Measurements from ENCODE around the gene UQCC2.

The UQCC2 gene

GRCh38 chr6:33688006-33688405, 23.5 kb downstream of the UQCC2 start:
- H3K4me1 ChIP-seq (ENCODE audit: control insufficient read depth, insufficient read depth, low read length) = no peaks in the 10 kb centered on the region
- H3K36me3 ChIP-seq (ENCODE audit: control insufficient read depth, insufficient read depth, low read length) = peaks cover 98% of the 10 kb centered on the region
- H3K4me3 ChIP-seq (ENCODE audit: low read depth, low read length) = no peak overlapping the region
- H3K9ac ChIP-seq (ENCODE audit: low read depth, low read length) = no peak overlapping the region
- no peak overlapping the region for H3K27ac ChIP-seq (ENCODE audit: low read depth, low read length)
- no peaks in the 10 kb centered on the region for H3K9me3 ChIP-seq (ENCODE audit: control insufficient read depth, insufficient read depth, low read length)
- no peaks in the 10 kb centered on the region for H3K27me3 ChIP-seq (ENCODE audit: control insufficient read depth, insufficient read depth, low read length)

- Histone ChIP-seq H3K27ac (ENCODE audit: low read depth, low read length) (no peak overlapping the region), H3K36me3 (ENCODE audit: control insufficient read depth, insufficient read depth, low read length) (peaks cover 98% of the 10 kb centered on the region), H3K4me1 (ENCODE audit: control insufficient read depth, insufficient read depth, low read length) (no peaks in the 10 kb centered on the region), H3K9me3 (ENCODE audit: control insufficient read depth, insufficient read depth, low read length) (no peaks in the 10 kb centered on the region), H3K27me3 (ENCODE audit: control insufficient read depth, insufficient read depth, low read length) (no peaks in the 10 kb centered on the region), H3K4me3 (ENCODE audit: low read depth, low read length) (no peak overlapping the region), H3K9ac (ENCODE audit: low read depth, low read length) (no peak overlapping the region)
Measured at GRCh38 chr6:33686981-33687975, 24.2 kb downstream of the UQCC2 start.

DNA sequence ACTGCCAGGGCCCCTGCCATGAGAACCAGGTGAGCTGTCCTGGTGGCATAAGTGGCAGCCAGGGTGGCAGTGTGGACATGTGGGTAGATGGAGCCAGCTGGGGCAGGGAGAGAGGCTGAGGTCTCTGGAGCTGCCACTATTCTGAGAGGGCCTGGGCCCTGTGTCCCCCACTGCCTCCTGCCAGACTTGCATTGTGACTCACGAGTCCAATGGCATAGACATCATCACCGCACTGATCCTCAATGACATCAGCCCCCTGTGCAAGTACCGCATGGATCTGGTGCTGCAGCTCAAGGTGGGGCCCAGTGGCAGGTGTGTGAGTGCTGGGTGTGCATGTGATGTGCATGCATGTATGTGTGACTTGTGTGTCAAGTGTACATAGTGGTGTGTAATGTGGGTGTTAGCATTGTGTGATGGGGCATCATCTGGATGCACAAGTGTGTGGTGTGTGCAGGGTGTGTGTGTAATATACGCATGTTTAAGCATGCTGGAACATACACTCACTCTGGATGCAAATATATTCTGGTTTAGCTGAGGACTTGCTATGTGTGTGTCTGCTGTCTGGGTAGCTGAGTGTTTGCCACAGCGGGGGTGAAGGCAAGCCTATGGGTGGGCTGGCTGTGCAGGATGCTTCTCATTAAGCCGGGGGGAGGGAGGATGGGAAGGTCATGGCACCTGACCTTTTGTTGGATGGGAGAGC, 25.1 kb downstream of the UQCC2 start:
- no peak overlapping the region for H3K4me3 ChIP-seq (ENCODE audit: low read depth, low read length)
- peaks cover 92% of the 10 kb centered on the region for H3K36me3 ChIP-seq (ENCODE audit: control insufficient read depth, insufficient read depth, low read length)
- H3K27ac ChIP-seq (ENCODE audit: low read depth, low read length) = no peak overlapping the region
- H3K4me1 ChIP-seq (ENCODE audit: control insufficient read depth, insufficient read depth, low read length) = no peaks in the 10 kb centered on the region
- H3K9ac ChIP-seq (ENCODE audit: low read depth, low read length) = no peak overlapping the region
- H3K27me3 ChIP-seq (ENCODE audit: control insufficient read depth, insufficient read depth, low read length) = no peaks in the 10 kb centered on the region
- no peaks in the 10 kb centered on the region for H3K9me3 ChIP-seq (ENCODE audit: control insufficient read depth, insufficient read depth, low read length)

DNA sequence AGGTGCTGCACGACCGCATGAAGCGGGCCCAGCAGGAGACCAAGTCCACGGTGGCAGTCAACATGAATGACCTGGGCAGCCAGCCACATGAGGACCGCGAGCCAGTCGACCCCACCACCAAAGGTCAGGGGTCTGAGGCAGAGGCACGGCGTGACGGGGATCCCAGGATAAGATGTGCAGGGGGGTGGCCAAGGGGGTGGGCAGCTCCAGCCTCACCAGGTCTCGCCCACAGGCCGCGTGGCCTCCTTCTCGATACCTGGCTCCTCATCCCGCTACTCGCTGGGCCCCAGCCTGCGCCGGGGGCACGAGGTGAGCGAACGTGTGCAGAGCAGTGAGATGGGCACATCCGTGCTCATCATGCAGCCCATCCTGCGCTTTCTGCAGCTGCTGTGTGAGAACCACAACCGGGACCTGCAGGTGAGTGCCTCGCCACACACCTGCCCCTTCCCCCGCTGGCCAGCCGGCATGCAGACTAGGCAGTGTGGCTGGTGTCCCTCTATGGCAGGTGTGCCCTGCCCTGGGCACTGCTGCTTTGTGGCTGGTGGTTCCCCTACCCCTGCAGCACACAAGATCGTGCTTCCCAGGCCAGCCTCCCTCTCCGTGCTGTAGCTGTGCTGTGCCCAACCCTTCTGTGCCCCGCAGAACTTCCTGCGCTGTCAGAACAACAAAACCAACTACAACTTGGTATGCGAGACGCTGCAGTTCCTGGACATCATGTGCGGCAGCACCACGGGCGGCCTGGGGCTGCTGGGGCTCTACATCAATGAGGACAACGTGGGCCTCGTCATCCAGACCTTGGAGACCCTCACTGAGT, 25.9 kb downstream of the UQCC2 start:
- no peak overlapping the region for H3K4me3 ChIP-seq (ENCODE audit: low read depth, low read length)
- no peaks in the 10 kb centered on the region for H3K27me3 ChIP-seq (ENCODE audit: control insufficient read depth, insufficient read depth, low read length)
- H3K9ac ChIP-seq (ENCODE audit: low read depth, low read length) = no peak overlapping the region
- H3K9me3 ChIP-seq (ENCODE audit: control insufficient read depth, insufficient read depth, low read length) = no peaks in the 10 kb centered on the region
- peaks cover 88% of the 10 kb centered on the region for H3K36me3 ChIP-seq (ENCODE audit: control insufficient read depth, insufficient read depth, low read length)
- H3K4me1 ChIP-seq (ENCODE audit: control insufficient read depth, insufficient read depth, low read length) = no peaks in the 10 kb centered on the region
- no peak overlapping the region for H3K27ac ChIP-seq (ENCODE audit: low read depth, low read length)

DNA sequence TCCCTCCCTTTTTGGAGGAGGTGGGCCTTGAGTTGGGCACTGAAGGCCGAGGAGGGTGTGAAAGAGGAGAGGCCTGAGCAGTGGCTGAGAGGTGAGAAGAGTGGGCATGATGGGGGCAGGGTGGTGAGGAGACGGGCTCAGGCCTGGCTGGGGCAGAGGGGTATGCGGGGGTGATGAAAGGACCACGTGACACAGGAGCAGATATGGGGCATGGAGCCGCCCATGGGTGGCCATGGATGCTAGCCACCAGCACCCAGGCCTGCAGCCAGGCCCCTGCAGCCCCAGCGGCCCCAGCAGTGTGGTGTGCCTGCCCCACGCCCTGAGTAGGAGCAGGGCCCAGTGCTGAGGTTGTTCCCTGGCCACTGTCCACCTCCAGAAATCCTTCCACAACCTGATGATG, 26.5 kb downstream of the UQCC2 start:
- no peak overlapping the region for H3K27ac ChIP-seq (ENCODE audit: low read depth, low read length)
- H3K4me3 ChIP-seq (ENCODE audit: low read depth, low read length) = no peak overlapping the region
- H3K9me3 ChIP-seq (ENCODE audit: control insufficient read depth, insufficient read depth, low read length) = no peaks in the 10 kb centered on the region
- H3K27me3 ChIP-seq (ENCODE audit: control insufficient read depth, insufficient read depth, low read length) = no peaks in the 10 kb centered on the region
- H3K36me3 ChIP-seq (ENCODE audit: control insufficient read depth, insufficient read depth, low read length) = peaks cover 89% of the 10 kb centered on the region
- H3K4me1 ChIP-seq (ENCODE audit: control insufficient read depth, insufficient read depth, low read length) = no peaks in the 10 kb centered on the region
- H3K9ac ChIP-seq (ENCODE audit: low read depth, low read length) = no peak overlapping the region

GRCh38 chr6:33684428-33684896, 27.0 kb downstream of the UQCC2 start:
- Histone ChIP-seq H3K27ac (ENCODE audit: low read depth, low read length) (no peak overlapping the region), H3K36me3 (ENCODE audit: control insufficient read depth, insufficient read depth, low read length) (peaks cover 89% of the 10 kb centered on the region), H3K4me3 (ENCODE audit: low read depth, low read length) (no peak overlapping the region), H3K9me3 (ENCODE audit: control insufficient read depth, insufficient read depth, low read length) (no peaks in the 10 kb centered on the region), H3K4me1 (ENCODE audit: control insufficient read depth, insufficient read depth, low read length) (no peaks in the 10 kb centered on the region), H3K27me3 (ENCODE audit: control insufficient read depth, insufficient read depth, low read length) (no peaks in the 10 kb centered on the region), H3K9ac (ENCODE audit: low read depth, low read length) (no peak overlapping the region)

DNA sequence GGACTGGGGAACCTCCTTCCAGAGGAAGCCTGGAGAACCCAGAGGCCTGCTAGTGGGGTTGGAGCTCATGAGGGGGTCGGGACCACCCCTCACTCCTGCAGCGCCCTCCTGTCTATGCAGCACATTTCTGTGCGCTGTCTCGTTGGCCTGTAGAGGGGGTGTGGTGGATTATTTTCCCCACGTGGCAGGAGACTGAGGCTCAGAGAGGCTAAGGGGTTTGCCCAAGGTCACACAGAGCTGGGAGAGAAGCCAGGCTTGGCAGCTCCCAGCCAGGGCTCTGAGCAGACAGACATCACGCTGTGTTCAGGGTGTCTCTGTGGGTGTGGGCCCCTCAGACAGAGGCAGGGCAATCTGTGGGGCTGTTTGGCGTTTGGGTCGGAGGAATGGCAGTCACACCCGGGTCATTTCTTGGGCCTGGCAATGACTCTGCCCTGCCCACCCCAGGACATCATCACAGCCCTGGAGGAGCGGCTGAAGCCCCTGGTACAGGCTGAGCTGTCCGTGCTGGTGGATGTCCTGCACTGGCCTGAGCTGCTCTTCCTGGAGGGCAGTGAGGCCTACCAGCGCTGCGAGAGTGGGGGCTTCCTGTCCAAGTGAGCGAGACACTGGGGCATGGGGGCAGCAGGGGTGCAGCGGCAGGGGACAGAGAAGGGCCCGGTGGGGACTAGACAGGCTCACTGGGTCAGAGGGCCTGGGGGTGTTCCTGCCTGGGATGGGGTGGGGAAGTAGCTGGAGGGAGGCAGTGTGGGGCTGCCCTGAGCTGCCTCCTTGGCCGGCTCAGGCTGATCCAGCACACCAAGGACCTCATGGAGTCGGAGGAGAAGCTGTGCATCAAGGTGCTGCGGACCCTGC, 27.7 kb downstream of the UQCC2 start:
- no peak overlapping the region for H3K4me3 ChIP-seq (ENCODE audit: low read depth, low read length)
- no peaks in the 10 kb centered on the region for H3K27me3 ChIP-seq (ENCODE audit: control insufficient read depth, insufficient read depth, low read length)
- H3K9ac ChIP-seq (ENCODE audit: low read depth, low read length) = no peak overlapping the region
- H3K27ac ChIP-seq (ENCODE audit: low read depth, low read length) = no peak overlapping the region
- H3K4me1 ChIP-seq (ENCODE audit: control insufficient read depth, insufficient read depth, low read length) = no peaks in the 10 kb centered on the region
- peaks cover 89% of the 10 kb centered on the region for H3K36me3 ChIP-seq (ENCODE audit: control insufficient read depth, insufficient read depth, low read length)
- H3K9me3 ChIP-seq (ENCODE audit: control insufficient read depth, insufficient read depth, low read length) = no peaks in the 10 kb centered on the region

DNA sequence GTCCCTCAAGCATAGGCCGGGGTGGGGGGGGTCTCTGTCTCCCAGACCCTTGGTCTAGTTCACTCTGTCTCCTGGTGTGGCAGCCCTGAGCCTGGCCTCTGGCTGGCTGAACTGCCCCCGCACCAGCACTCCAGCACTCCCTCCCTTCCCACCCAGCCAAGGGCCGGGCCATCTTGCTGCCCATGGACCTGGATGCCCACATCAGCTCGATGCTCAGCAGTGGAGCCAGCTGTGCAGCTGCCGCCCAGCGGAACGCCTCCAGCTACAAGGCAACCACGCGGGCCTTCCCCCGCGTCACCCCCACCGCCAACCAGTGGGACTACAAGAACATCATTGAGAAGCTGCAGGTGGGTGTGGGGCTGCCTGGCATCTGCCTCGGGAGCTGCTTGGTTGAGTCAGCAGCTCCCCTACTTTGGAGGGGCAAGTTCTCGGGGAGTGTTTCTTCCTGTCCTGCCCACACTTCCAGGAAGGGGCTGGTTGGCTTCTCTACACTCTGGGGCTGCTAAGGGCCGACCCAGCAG, 28.4 kb downstream of the UQCC2 start:
- no peaks in the 10 kb centered on the region for H3K4me1 ChIP-seq (ENCODE audit: control insufficient read depth, insufficient read depth, low read length)
- H3K4me3 ChIP-seq (ENCODE audit: low read depth, low read length) = no peak overlapping the region
- H3K9ac ChIP-seq (ENCODE audit: low read depth, low read length) = no peak overlapping the region
- H3K36me3 ChIP-seq (ENCODE audit: control insufficient read depth, insufficient read depth, low read length) = peaks cover 87% of the 10 kb centered on the region
- no peak overlapping the region for H3K27ac ChIP-seq (ENCODE audit: low read depth, low read length)
- H3K27me3 ChIP-seq (ENCODE audit: control insufficient read depth, insufficient read depth, low read length) = no peaks in the 10 kb centered on the region
- H3K9me3 ChIP-seq (ENCODE audit: control insufficient read depth, insufficient read depth, low read length) = no peaks in the 10 kb centered on the region

- H3K36me3 ChIP-seq (ENCODE audit: control insufficient read depth, insufficient read depth, low read length) = peaks cover 87% of the 10 kb centered on the region
- no peaks in the 10 kb centered on the region for H3K27me3 ChIP-seq (ENCODE audit: control insufficient read depth, insufficient read depth, low read length)
- no peak overlapping the region for H3K27ac ChIP-seq (ENCODE audit: low read depth, low read length)
- no peaks in the 10 kb centered on the region for H3K9me3 ChIP-seq (ENCODE audit: control insufficient read depth, insufficient read depth, low read length)
- H3K4me1 ChIP-seq (ENCODE audit: control insufficient read depth, insufficient read depth, low read length) = no peaks in the 10 kb centered on the region
- no peak overlapping the region for H3K9ac ChIP-seq (ENCODE audit: low read depth, low read length)
- no peak overlapping the region for H3K4me3 ChIP-seq (ENCODE audit: low read depth, low read length)
Measured at GRCh38 chr6:33682341-33682740, 29.2 kb downstream of the UQCC2 start.

DNA sequence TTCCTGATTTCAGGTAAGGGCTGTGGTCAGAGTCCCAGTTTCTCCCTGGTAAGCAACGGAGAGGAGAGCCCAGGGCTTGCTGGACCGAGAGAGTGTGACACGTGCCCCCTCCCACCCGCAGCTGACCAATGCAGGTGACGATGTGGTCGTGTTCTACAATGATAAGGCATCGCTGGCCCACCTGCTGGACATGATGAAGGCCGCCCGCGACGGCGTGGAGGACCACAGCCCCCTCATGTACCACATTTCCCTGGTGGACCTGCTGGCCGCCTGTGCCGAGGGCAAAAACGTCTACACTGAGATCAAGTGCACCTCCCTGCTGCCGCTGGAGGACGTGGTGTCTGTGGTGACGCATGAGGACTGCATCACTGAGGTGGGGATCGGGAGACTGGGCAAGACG, 31.7 kb downstream of the UQCC2 start:
- Histone ChIP-seq H3K4me3 (ENCODE audit: low read depth, low read length) (no peak overlapping the region), H3K9me3 (ENCODE audit: control insufficient read depth, insufficient read depth, low read length) (no peaks in the 10 kb centered on the region), H3K36me3 (ENCODE audit: control insufficient read depth, insufficient read depth, low read length) (peaks cover 84% of the 10 kb centered on the region), H3K27me3 (ENCODE audit: control insufficient read depth, insufficient read depth, low read length) (no peaks in the 10 kb centered on the region), H3K9ac (ENCODE audit: low read depth, low read length) (no peak overlapping the region), H3K27ac (ENCODE audit: low read depth, low read length) (no peak overlapping the region), H3K4me1 (ENCODE audit: control insufficient read depth, insufficient read depth, low read length) (no peaks in the 10 kb centered on the region)

Data from HUES48 (cell line).